Hepatocyte (in vitro differentiated cells): ENCODE measurements around the gene AP3D1.

Experiments used
- EZH2 ChIP-seq: fragments of 200-600 bp; sonication (generic); IDR thresholded peaks from 2 replicates; pipeline ENCODE4 v1.6.1; 2016; ENCODE audit warnings: antibody characterized with exemption, mild to moderate bottlenecking, borderline replicate concordance
- TF ChIP-seq, protein P1 (sequence below): fragments of 200-600 bp; sonication (generic); IDR thresholded peaks from 2 replicates; pipeline ENCODE4 v1.5.1; 2016; ENCODE audit warnings: antibody characterized with exemption, mild to moderate bottlenecking; ENCODE audit not compliant: poor library complexity

DNA sequence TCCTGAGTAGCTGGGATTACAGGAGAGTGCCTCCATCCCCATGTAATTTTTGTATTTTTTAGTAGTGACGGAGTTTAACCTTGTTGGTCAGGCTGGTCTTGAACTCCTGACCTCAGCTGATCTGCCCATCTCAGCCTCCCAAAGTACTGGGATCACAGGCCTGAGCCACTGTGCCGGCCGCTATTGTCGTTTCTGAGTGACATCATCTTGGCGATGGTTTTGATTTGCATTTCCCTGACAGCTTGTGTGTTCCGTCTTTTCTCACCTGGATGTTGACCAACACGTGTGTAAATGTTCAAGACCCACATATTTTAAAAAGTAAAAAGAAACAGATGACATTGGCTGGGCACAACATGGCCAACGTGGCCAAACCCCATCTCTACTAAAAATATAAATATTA, 87.5 kb downstream of the AP3D1 start:
- TF ChIP-seq, protein P1, sequence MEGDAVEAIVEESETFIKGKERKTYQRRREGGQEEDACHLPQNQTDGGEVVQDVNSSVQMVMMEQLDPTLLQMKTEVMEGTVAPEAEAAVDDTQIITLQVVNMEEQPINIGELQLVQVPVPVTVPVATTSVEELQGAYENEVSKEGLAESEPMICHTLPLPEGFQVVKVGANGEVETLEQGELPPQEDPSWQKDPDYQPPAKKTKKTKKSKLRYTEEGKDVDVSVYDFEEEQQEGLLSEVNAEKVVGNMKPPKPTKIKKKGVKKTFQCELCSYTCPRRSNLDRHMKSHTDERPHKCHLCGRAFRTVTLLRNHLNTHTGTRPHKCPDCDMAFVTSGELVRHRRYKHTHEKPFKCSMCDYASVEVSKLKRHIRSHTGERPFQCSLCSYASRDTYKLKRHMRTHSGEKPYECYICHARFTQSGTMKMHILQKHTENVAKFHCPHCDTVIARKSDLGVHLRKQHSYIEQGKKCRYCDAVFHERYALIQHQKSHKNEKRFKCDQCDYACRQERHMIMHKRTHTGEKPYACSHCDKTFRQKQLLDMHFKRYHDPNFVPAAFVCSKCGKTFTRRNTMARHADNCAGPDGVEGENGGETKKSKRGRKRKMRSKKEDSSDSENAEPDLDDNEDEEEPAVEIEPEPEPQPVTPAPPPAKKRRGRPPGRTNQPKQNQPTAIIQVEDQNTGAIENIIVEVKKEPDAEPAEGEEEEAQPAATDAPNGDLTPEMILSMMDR, result no peak
- no peak for TF ChIP-seq EZH2
